Measurements from ENCODE around the gene HIP1R.

HIP1R gene

DNA sequence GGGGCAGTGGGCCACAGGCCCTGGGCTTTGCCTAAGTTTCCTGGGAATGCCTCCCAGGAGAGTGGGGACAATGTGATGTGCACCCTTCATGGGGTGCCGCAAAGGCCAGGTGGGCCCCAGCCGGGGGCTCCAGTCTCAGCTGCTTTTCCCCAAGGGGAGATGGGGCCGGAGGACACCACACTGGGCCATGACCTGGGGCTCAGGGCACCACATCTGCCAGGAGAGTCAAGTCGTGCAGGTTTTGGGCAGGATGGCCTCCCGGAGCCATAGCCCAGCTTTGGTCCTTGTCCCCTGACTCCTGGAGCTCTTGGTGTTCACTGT lies 12.2 kb downstream of the HIP1R start:
- TF ChIP-seq, protein P1, sequence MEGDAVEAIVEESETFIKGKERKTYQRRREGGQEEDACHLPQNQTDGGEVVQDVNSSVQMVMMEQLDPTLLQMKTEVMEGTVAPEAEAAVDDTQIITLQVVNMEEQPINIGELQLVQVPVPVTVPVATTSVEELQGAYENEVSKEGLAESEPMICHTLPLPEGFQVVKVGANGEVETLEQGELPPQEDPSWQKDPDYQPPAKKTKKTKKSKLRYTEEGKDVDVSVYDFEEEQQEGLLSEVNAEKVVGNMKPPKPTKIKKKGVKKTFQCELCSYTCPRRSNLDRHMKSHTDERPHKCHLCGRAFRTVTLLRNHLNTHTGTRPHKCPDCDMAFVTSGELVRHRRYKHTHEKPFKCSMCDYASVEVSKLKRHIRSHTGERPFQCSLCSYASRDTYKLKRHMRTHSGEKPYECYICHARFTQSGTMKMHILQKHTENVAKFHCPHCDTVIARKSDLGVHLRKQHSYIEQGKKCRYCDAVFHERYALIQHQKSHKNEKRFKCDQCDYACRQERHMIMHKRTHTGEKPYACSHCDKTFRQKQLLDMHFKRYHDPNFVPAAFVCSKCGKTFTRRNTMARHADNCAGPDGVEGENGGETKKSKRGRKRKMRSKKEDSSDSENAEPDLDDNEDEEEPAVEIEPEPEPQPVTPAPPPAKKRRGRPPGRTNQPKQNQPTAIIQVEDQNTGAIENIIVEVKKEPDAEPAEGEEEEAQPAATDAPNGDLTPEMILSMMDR (IDR thresholded peaks at IDR 0.05) = no peak

DNA sequence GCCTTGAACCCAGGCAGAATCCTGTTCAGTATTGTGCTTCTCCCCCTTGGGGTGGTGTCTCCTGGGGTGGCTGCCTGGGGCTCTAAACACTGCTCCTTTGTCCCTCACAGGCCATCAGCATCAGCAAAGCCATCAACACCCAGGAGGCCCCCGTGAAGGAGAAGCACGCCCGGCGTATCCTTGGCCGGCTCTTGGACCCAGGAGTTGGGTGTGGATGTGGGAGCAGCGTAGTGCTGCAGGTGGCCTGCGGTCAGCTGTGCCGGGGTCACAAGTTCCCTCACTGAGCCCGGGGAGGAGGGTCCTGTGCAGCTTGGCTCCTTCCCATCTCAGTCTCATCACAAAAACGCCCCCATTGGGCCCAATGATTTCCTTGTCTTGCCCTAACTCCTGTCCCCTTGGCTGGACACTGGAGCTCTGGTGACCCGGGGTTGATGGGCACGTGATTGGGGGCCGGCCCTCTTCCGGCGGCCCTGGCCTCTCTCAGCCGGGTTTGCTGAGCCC lies 12.7 kb downstream of the HIP1R start:
- TF ChIP-seq, protein P1 (IDR thresholded peaks at IDR 0.05) = no peak

DNA sequence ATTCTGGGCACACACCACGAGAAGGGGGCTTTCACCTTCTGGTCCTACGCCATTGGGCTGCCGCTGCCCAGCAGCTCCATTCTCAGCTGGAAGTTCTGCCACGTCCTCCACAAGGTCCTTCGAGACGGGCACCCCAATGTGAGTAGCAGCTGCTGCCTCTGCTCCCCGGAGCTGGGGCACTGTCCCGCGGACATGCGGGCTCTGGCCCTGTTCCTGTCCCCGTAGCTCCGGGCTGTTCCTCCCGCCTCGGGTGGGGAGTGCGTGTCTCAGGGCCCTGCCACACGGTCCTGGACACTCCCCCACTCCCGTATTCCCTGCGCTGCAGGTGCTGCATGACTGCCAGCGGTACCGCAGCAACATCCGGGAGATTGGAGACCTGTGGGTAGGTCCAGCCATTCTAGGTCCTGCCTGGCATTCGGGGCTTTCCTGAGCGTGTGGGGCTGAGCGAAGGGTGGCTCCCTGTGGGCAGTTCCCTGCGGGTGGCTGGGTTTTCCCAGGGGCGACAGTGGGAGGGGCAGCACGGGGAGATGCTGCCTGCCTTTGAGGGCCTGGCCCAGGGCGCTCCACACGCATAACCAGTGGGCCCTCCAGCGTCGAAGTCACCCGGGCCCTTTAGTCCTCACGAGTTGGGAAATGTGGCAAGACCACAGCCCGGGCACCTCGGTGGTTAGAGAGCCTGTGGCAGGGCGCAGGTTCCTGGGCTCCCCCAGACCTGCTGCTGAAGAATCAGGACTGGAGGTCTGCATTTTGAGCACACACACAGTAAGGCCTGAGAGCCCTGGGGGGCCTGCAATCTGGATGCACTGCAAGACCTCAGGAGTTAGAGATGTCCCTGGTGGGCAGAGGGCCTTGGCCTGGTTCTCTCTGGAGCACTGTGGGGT lies 13.5 kb downstream of the HIP1R start:
- TF ChIP-seq, protein P1 (IDR thresholded peaks at IDR 0.05) = no peak

DNA sequence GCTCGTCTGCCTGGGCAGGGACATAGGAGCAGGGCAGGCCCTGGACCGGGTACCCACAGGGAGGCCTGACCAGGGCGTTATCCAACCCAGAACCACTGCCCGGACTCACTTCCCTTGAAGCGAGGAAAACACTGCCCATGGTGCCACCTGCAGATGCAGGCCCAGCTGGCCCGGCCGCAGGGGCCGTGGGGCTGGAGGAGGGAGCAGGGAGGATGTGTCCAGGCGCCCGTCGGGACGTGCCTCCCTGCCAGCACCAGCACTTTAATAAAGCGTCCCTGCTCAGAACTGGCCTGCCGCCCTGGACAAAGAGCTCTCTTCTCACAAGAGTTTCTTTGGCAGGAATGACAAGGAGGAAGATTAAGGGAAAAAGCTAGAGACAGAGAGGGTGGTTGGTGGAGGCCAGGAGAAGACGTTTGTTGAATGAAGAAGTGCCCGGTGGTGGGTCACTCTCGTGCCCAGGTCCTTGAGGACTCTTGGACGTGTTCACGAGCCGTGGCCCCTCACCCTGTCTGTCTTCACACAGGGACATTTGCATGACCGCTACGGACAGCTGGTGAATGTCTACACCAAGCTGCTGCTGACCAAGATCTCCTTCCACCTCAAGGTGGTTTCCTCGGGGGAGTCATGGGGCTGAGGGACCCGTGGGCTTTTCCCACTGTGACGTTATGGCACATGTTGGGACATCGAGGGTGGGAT lies 14.2 kb downstream of the HIP1R start:
- TF ChIP-seq, protein P1 (IDR thresholded peaks at IDR 0.05) = no peak

- TF ChIP-seq, protein P1 (IDR thresholded peaks at IDR 0.05) = no peak
These were observed 14.8 kb downstream of the HIP1R start for GRCh38 chr12:122850048-122850445.

GRCh38 chr12:122850695-122851350 lies 15.6 kb downstream of the HIP1R start:
- TF ChIP-seq, protein P1 (IDR thresholded peaks at IDR 0.05) = no peak

DNA sequence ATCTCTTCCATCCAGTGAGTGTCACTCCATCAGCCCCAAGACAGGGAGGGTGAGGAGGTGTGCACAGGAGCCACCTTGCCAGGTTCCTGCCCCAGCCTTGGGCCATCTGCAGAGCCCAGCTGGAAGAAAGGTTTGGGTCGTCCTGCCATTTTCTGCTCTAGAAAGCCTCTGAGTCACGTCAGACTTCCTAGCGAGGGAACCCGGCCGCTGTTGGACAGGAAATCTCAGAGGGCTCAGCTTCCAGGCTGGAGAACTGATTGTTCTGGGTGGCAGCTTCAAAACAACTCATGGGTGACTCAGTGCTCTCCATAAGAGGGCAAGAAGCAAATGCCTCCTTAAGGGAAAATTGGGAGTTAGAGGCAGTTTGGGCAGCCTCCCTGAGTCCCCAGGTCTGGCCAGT lies 16.6 kb downstream of the HIP1R start:
- TF ChIP-seq, protein P1 (IDR thresholded peaks at IDR 0.05) = no peak
